DMS53 treated with DMSO at 0.1 percent for 48 hours (cell line): ENCODE measurements around the gene COQ7.

ENCODE experiments used
- DNase-seq: peaks from one replicate; lab custom pipeline; 2025; ENCODE audit not compliant: unreplicated experiment; lab: John Stamatoyannopoulos, UW

COQ7 gene

GRCh38 chr16:19110537-19111360 lies 43.3 kb downstream of the COQ7 start:
- no peak for DNase-seq

- DNase-seq, result no peak
These were observed 44.6 kb downstream of the COQ7 start for GRCh38 chr16:19112099-19112407.

- peak; percentile 34 for DNase-seq
These were observed 46.4 kb downstream of the COQ7 start, which contains the start of gene ITPRIPL2 for GRCh38 chr16:19113577-19114358. TSS of gene ITPRIPL2 (plus strand) at chr16:19113964. CDS start at chr16:19114462, 498 bp downstream.

- DNase-seq, result no peak
These were observed 47.1 kb downstream of the COQ7 start for GRCh38 chr16:19114359-19115147.

- DNase-seq, result no peak
These were observed 48.0 kb downstream of the COQ7 start for GRCh38 chr16:19115148-19116021.

- DNase-seq, result no peak
These were observed 49.5 kb downstream of the COQ7 start for GRCh38 chr16:19116711-19117449.

GRCh38 chr16:19118938-19119431 lies 51.6 kb downstream of the COQ7 start:
- no peak for DNase-seq

GRCh38 chr16:19119564-19119963 lies 52.1 kb downstream of the COQ7 start:
- no peak for DNase-seq

GRCh38 chr16:19123535-19124178 lies 56.2 kb downstream of the COQ7 start:
- DNase-seq, result no peak

GRCh38 chr16:19126300-19126699 lies 58.9 kb downstream of the COQ7 start:
- no peak for DNase-seq

GRCh38 chr16:19127205-19127604 lies 59.8 kb downstream of the COQ7 start:
- no peak for DNase-seq

- DNase-seq, result no peak
These were observed 60.3 kb downstream of the COQ7 start for GRCh38 chr16:19127674-19128131.

GRCh38 chr16:19128454-19129200 lies 61.2 kb downstream of the COQ7 start:
- no peak for DNase-seq
